Gastroesophageal sphincter (tissue), 4 donors: ENCODE results near the gene LRRC8B. TPM values are rescaled to one million over a fixed set of nuclear protein-coding genes. Genes with fewer than 3 reads are reported as not detected.
"Not testable (repeated sequence)": the region's sequence is repeated elsewhere in the genome, so short reads cannot be mapped to it uniquely, and the experiment has no call there.

ENCODE experiments used
- ATAC-seq: fragments of 150-250 bp; one replicate; pipeline ENCODE4 v1.9.1; 2016; ENCODE audit warnings: mild to moderate bottlenecking, moderate library complexity
- H3K27ac ChIP-seq, 4 donors: fragments of 200-600 bp; sonication (generic) in 3 of 4; 1 replicate in 3 of 4; 2 replicates in 1 of 4; pipeline ENCODE4 v1.5.1; 2016 to 2019
- H3K27me3 ChIP-seq: fragments of 200-600 bp; sonication (generic); one replicate; pipeline ENCODE4 v1.5.1; 2019
- H3K36me3 ChIP-seq, 2 donors: fragments of 200-600 bp; sonication (generic); one replicate each; pipeline ENCODE4 v1.5.1; 2019; ENCODE audit warnings: control low read depth in 1 of 2
- H3K4me1 ChIP-seq, 3 donors: fragments of 200-600 bp; sonication (generic); 1 replicate in 2 of 3; 2 replicates in 1 of 3; pipeline ENCODE4 v1.5.1; 2016 to 2019; ENCODE audit warnings: control low read depth in 2 of 3
- H3K4me3 ChIP-seq, 2 donors: fragments of 200-600 bp; sonication (generic); one replicate each; pipeline ENCODE4 v1.5.1; 2019; ENCODE audit warnings: mild to moderate bottlenecking in 1 of 2, moderate library complexity in 1 of 2
- H3K9me3 ChIP-seq, 3 donors: fragments of 200-600 bp; sonication (generic); one replicate each; pipeline ENCODE4 v1.5.1; 2017 to 2019; ENCODE audit warnings: control low read depth in 2 of 3
- EP300 ChIP-seq: sonication (generic); formaldehyde crosslinking; IDR thresholded peaks from one replicate; pipeline ENCODE4 v1.6.1; 2017; ENCODE audit warnings: antibody characterized with exemption, mild to moderate bottlenecking
- POLR2A ChIP-seq, 2 donors: fragments of 450-650 bp; IDR thresholded peaks; one replicate each; pipeline ENCODE4 v1.6.1; 2017; ENCODE audit warnings: antibody characterized with exemption in 2 of 2, mild to moderate bottlenecking in 2 of 2, moderate library complexity in 1 of 2
- POLR2AphosphoS5 ChIP-seq: sonication (generic); formaldehyde crosslinking; IDR thresholded peaks from one replicate; pipeline ENCODE4 v1.6.1; 2017; ENCODE audit warnings: antibody characterized with exemption
- WGBS, 2 donors: methylation state at CpG; one replicate each; pipeline ENCODE4 v1.1.5; 2018; ENCODE audit warnings: low coverage in 1 of 2; 5-methylcytosine and 5-hydroxymethylcytosine counted together
- total RNA-seq, 4 donors: library from RNA; depleted of rRNA; stranded (reverse); fragments of >200 nt; gene quantifications; one replicate each; pipeline ENCODE4 v1.1.0, GENCODE V29; 2016
- TF ChIP-seq, protein P1 (sequence below), 4 experiments: fragments of 200-600 bp in 2 of 4; fragments of 450-650 bp in 2 of 4; sonication (generic) in 1 of 4; IDR thresholded peaks; one replicate each; pipeline ENCODE4 v1.5.1; 2017 to 2019; ENCODE audit warnings: antibody characterized with exemption in 4 of 4, mild to moderate bottlenecking in 2 of 4, moderate library complexity in 2 of 4

The LRRC8B gene
- total RNA-seq, 4 donors from 2014 or later = 3.5 to 6.9 (median 5.0) TPM

DNA sequence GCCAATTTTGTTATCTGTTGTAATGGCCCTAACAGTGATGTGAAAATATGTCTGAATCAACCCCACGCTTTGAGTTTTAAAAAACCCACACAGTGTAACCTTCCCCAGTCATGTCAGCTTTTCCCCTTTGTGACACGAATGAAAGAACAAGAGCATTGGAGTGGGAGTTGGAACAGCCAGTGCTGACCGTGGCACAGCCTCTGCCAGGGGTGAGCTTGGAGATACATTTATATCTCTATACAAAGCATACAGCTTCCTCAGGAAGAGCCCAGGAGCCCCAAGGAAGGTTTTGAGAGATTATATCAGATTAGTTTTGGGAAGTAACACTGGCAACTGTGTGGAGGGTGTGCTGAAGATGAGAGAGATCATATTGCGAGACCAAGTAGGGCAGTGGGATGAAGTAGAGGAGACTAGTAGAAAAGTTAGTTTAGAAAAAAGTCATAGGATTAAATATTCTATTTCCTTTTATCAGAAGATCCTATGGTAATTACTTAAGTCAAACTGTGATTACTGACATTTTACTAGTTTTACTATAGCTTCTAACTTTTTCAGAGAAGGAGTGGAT lies 15.9 kb downstream of the LRRC8B start:
- no peak overlapping the region for H3K4me3 ChIP-seq
- no peak for TF ChIP-seq POLR2AphosphoS5
- no peak for TF ChIP-seq POLR2A (IDR thresholded peaks at IDR 0.05)
- TF ChIP-seq, protein P1, sequence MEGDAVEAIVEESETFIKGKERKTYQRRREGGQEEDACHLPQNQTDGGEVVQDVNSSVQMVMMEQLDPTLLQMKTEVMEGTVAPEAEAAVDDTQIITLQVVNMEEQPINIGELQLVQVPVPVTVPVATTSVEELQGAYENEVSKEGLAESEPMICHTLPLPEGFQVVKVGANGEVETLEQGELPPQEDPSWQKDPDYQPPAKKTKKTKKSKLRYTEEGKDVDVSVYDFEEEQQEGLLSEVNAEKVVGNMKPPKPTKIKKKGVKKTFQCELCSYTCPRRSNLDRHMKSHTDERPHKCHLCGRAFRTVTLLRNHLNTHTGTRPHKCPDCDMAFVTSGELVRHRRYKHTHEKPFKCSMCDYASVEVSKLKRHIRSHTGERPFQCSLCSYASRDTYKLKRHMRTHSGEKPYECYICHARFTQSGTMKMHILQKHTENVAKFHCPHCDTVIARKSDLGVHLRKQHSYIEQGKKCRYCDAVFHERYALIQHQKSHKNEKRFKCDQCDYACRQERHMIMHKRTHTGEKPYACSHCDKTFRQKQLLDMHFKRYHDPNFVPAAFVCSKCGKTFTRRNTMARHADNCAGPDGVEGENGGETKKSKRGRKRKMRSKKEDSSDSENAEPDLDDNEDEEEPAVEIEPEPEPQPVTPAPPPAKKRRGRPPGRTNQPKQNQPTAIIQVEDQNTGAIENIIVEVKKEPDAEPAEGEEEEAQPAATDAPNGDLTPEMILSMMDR (IDR thresholded peaks at IDR 0.05) = no peak
- no peak for TF ChIP-seq EP300
- peaks cover 0 to 13% (median 4%) of the 10 kb centered on the region in 3 donors for H3K4me1 ChIP-seq
- H3K9me3 ChIP-seq = no peaks in the 10 kb centered on the region
- WGBS, 2 donors = 38 to 100% methylated on average over 1 to 4 of the region's 4 CpGs
- no peak overlapping the region for H3K27ac ChIP-seq
- no peak for ATAC-seq
- no peaks in the 10 kb centered on the region for H3K36me3 ChIP-seq
- H3K27me3 ChIP-seq = no peaks in the 10 kb centered on the region

DNA sequence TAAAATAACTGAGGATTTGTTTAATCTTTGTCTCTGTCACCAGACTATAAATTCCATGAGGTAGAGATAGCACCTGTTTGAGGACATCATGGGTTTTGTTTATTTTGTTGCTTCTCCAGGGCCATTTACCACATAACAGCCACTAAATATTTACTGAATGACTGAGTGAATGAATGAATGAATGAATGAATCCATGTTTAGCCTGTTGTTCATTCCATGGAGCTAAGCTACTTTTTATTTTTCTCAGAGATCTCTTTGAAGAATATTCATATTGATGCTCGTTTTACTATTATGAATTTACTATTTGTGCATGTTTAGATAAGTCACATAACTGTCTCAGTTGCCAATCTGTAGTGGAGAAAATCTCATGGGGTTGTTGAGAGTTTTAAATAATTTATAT lies 17.7 kb downstream of the LRRC8B start:
- no peak for TF ChIP-seq EP300
- TF ChIP-seq POLR2AphosphoS5 = no peak
- TF ChIP-seq POLR2A (IDR thresholded peaks at IDR 0.05) = no peak
- TF ChIP-seq, protein P1 (IDR thresholded peaks at IDR 0.05) = no peak
- 88 to 100% methylated on average over 1 of the region's 1 CpG for WGBS, 2 donors
- Histone ChIP-seq H3K27me3 (no peaks in the 10 kb centered on the region), H3K36me3 (no peaks in the 10 kb centered on the region), H3K4me1 (peaks cover 0 to 26% (median 5%) of the 10 kb centered on the region in 3 donors), H3K27ac (no peak overlapping the region), H3K4me3 (no peak overlapping the region), H3K9me3 (no peaks in the 10 kb centered on the region)
- ATAC-seq = no peak

DNA sequence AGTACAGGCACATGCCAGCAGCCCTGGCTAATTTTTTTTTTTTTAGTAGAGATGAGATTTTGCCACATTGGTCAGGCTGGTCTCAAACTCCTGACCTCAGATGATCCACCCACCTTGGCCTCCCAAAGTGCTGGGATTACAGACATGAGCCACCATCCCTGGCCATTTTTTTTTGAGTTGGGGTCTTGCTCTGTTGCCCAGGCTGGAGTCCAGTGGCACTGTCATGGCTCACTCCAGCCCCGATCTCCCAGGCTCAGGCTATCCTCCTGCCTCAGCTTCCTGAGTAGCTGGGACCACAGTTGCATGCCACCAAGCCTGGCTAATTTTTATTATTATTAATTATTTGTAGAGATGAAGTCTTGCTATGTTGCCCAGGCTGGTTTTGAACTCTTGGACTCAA lies 19.0 kb downstream of the LRRC8B start:
- not testable (repeated sequence) for H3K9me3 ChIP-seq, H3K27me3 ChIP-seq, H3K4me3 ChIP-seq, H3K36me3 ChIP-seq, ATAC-seq, H3K27ac ChIP-seq
- peaks cover 0 to 26% (median 5%) of the 10 kb centered on the region in 3 donors for H3K4me1 ChIP-seq
- 100% methylated on average over 1 of the region's 1 CpG; no CpG with 5 or more reads in 1 of the 2 donors for WGBS, 2 donors

DNA sequence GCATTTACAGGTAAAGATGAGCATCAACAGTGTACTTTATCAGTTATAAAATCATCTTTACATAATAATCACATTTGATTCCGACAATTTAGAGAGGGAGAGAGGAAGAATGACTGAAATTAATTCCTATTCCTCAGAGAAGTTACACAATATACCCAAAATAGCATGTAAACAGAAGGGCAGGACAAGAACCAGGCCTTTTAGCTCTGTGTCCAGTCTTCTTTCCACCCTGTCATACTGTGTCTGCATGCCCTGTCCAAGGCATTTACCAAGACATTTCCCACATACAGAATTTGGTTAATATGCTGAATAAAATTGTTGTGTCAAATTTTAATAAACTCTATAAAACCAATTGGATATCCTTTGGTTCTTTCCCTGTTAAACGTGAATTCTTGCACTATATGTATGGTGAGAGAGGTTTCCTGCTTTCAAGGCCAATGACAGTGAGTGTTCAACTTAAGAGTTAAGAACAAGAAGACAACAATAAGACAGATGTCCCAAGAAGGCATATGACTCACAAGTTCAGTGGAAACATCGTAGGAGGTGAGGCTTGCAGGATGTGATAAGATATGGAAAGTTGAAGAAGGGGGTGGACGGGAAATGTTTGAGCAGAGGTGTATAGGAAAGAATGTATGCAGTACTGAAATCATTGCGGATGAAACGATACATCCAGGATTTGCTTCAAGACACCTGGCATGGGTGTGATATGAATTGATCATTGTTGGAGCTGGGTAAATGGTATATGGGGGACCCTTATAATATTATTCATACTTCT lies 20.8 kb downstream of the LRRC8B start:
- Histone ChIP-seq H3K27ac (no peak overlapping the region), H3K27me3 (no peaks in the 10 kb centered on the region), H3K36me3 (no peaks in the 10 kb centered on the region), H3K9me3 (no peaks in the 10 kb centered on the region), H3K4me3 (no peak overlapping the region), H3K4me1 (peaks cover 0 to 26% (median 5%) of the 10 kb centered on the region in 3 donors)
- no peak for ATAC-seq
- no peak for TF ChIP-seq POLR2A (IDR thresholded peaks at IDR 0.05)
- TF ChIP-seq, protein P1 (IDR thresholded peaks at IDR 0.05) = no peak
- no peak for TF ChIP-seq POLR2AphosphoS5
- no peak for TF ChIP-seq EP300
- WGBS, 2 donors = 54 to 62% methylated on average over 6 of the region's 6 CpGs

DNA sequence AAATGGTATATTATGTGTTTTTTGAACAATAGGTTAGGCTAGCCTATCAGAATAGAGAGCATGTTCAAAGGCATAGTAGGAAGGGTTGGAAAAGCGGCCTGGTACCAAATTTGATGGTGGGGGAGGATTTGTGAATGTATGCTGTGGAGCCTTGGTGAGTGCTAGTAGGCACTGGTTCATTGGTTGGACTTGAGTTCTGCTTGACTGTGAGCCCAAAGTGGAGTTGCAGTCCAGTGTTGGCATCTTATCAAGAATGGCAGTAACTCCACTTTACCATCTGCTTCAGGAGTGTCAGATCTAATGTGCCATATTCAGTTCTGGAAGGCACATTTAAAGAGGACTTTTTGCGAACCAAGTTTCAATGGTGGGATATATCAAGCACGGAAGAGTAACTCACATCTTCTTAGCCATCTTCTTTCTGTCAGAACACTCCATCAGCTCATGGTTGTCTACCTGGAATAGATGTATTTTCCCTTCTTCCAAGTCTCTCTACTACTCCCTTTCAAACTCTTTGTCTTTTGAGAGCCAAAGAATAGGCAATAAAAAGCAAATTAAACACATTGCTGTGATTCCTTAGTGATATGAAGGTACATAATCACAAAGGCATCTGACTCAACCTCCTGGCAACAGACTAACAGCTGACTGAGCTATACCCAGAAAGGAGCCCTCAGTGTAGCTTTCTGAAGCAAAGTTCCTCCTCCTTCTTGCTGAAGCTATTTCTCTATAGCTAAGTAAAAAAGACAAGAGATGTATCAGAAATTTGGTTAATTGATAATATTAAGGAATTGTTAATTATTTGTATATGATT lies 21.7 kb downstream of the LRRC8B start:
- no peak for ATAC-seq
- Histone ChIP-seq H3K27me3 (no peaks in the 10 kb centered on the region), H3K4me1 (peaks cover 0 to 26% (median 5%) of the 10 kb centered on the region in 3 donors), H3K9me3 (no peaks in the 10 kb centered on the region), H3K36me3 (no peaks in the 10 kb centered on the region), H3K27ac (no peak overlapping the region), H3K4me3 (no peak overlapping the region)
- TF ChIP-seq, protein P1 (IDR thresholded peaks at IDR 0.05) = no peak
- TF ChIP-seq EP300 = no peak
- no peak for TF ChIP-seq POLR2A (IDR thresholded peaks at IDR 0.05)
- 94 to 95% methylated on average over 3 of the region's 3 CpGs for WGBS, 2 donors
